GM12878 (cell line): Measurements from ENCODE around the gene TFDP1.

Experiments
- ASH2L ChIP-seq: fragments of 300-600, 200-600 bp; sonication (generic); IDR thresholded peaks from 2 replicates; pipeline ENCODE4 v1.6.1; 2017; ENCODE audit warnings: low read depth, mild to moderate bottlenecking, borderline replicate concordance
- CTCF ChIP-seq, 3 experiments: IDR thresholded peaks in 2 of 3; conservative IDR thresholded peaks in 1 of 3; 2 replicates each; pipeline ENCODE4 v1.5.1; 2011; ENCODE audit warnings: low read depth in 3 of 3, low read length in 3 of 3, mild to moderate bottlenecking in 3 of 3, control low read depth in 2 of 3, moderate library complexity in 2 of 3, inconsistent platforms in 1 of 3, mixed read lengths in 1 of 3; ENCODE audit not compliant: control insufficient read depth in 2 of 3, insufficient read depth in 1 of 3; ENCODE audit errors: extremely low read depth in 1 of 3
- CUX1 ChIP-seq: IDR thresholded peaks from 2 replicates; pipeline ENCODE4 v1.6.1; 2012; ENCODE audit warnings: improper control_type of control experiment, low read depth, low read length; ENCODE audit not compliant: insufficient replicate concordance
- DPF2 ChIP-seq: fragments of 450-650 bp; IDR thresholded peaks from 2 replicates; pipeline ENCODE4 v1.6.1; 2017; ENCODE audit warnings: mild to moderate bottlenecking
- HDGF ChIP-seq: fragments of 450-650 bp; IDR thresholded peaks from 2 replicates; pipeline ENCODE4 v1.6.1; 2016; ENCODE audit warnings: antibody characterized with exemption
- POLR2A ChIP-seq: IDR thresholded peaks from 2 replicates; pipeline ENCODE4 v1.6.1; 2011; ENCODE audit warnings: low read depth, mild to moderate bottlenecking, low read length
- POLR2AphosphoS5 ChIP-seq: IDR thresholded peaks from 2 replicates; pipeline ENCODE4 v1.6.1; 2011; ENCODE audit warnings: mild to moderate bottlenecking, low read length, inconsistent platforms
- SUPT20H ChIP-seq: IDR thresholded peaks from 2 replicates; pipeline ENCODE4 v1.6.1; 2011; ENCODE audit warnings: low read depth, mild to moderate bottlenecking, low read length, moderate library complexity, borderline replicate concordance; ENCODE audit not compliant: control insufficient read depth
- ZSCAN29 ChIP-seq: fragments of 450-650 bp; IDR thresholded peaks from 2 replicates; pipeline ENCODE4 v1.6.1; 2017; ENCODE audit warnings: mild to moderate bottlenecking, moderate library complexity

- TF ChIP-seq CTCF (IDR thresholded peaks at IDR 0.05 in 2 of 3, conservative IDR thresholded peaks at IDR 0.05 in 1 of 3; ENCODE audit: control insufficient read depth in 2 of 3, extremely low read depth in 1 of 3, insufficient read depth in 1 of 3, low read depth in 3 of 3, low read length in 3 of 3) (no peak), ASH2L (no peak), SUPT20H (no peak), HDGF (no peak), CUX1 (no peak), POLR2A (no peak), POLR2AphosphoS5 (no peak), ZSCAN29 (no peak), DPF2 (no peak)
Measured at GRCh38 chr13:113585896-113586295, 1.3 kb downstream of the TFDP1 start.
